H1 (cell line): ENCODE data around the gene SUSD6. TPM values are rescaled to one million over a fixed set of nuclear protein-coding genes. Genes with fewer than 3 reads are reported as not detected.
A peak's percentile ranks its signal among the peaks of the same experiment; 100 is the strongest.

Experiments used
- CTCF ChIA-PET: fragments of 300-600 bp; sonication (Branson Sonifier 250); formaldehyde crosslinking; loops from one replicate; lab custom pipeline; 2021; ENCODE audit not compliant: partially characterized antibody; lab: Charles Lee
- POLR2A ChIA-PET: fragments of 300-600 bp; sonication (Branson Sonifier 250); formaldehyde crosslinking; loops from one replicate; lab custom pipeline; 2021; ENCODE audit warnings: inconsistent platforms; ENCODE audit not compliant: partially characterized antibody; lab: Charles Lee
- DNase-seq, 2 experiments: peaks; one replicate each; pipeline versions ENCODE4 v3.0.0 to v3.0.0-alpha.2; 2010 to 2022; ENCODE audit warnings: low spot score in 2 of 2, low read depth in 1 of 2, mixed read lengths in 1 of 2
- FAIRE-seq: peaks from 2 replicates; lab custom pipeline; 2011; peaks lifted over from hg19 to GRCh38; lab: Jason Lieb, UNC
- H2AFZ ChIP-seq: 2 replicates; pipeline ENCODE4 v1.8.1; 2012; ENCODE audit warnings: low read length, inconsistent platforms
- H2AK5ac ChIP-seq: 2 replicates; pipeline ENCODE4 v1.6.1; 2013; ENCODE audit warnings: low read depth, low read length
- H2BK120ac ChIP-seq: replicated peaks from 2 replicates; pipeline ENCODE3; 2013; ENCODE audit warnings: low read depth, low read length, inconsistent platforms
- H2BK12ac ChIP-seq: 2 replicates; pipeline ENCODE4 v1.6.1; 2013; ENCODE audit warnings: low read depth, low read length
- H2BK15ac ChIP-seq: 2 replicates; pipeline ENCODE4 v1.6.1; 2013; ENCODE audit warnings: low read length
- H2BK20ac ChIP-seq: 2 replicates; pipeline ENCODE4 v1.6.1; 2013; ENCODE audit warnings: low read length
- H2BK5ac ChIP-seq: 2 replicates; pipeline ENCODE4 v1.6.1; 2013; ENCODE audit warnings: low read depth, low read length
- H3K14ac ChIP-seq: 2 replicates; pipeline ENCODE4 v1.6.1; 2013; ENCODE audit warnings: inconsistent platforms; ENCODE audit not compliant: insufficient read length
- H3K18ac ChIP-seq: 2 replicates; pipeline ENCODE4 v1.6.1; 2013; ENCODE audit warnings: low read length; ENCODE audit errors: extremely low read depth
- H3K23ac ChIP-seq: 2 replicates; pipeline ENCODE4 v1.6.1; 2013; ENCODE audit warnings: inconsistent platforms; ENCODE audit not compliant: insufficient read length
- H3K23me2 ChIP-seq: 2 replicates; pipeline ENCODE4 v1.6.1; 2013; ENCODE audit warnings: low read depth, low read length
- H3K27ac ChIP-seq: 2 replicates; pipeline ENCODE4 v1.6.1; 2011; ENCODE audit warnings: low read depth, low read length, inconsistent platforms
- H3K27me3 ChIP-seq, 4 experiments: replicated peaks in 1 of 4; 1 replicate in 1 of 4; 2 replicates in 3 of 4; pipeline versions ENCODE4 v1.6.1 to v1.8.1; 2011 to 2013; ENCODE audit warnings: low read length in 3 of 4, mild to moderate bottlenecking in 3 of 4, inconsistent platforms in 2 of 4, mixed read lengths in 2 of 4, moderate library complexity in 1 of 4; ENCODE audit not compliant: control insufficient read depth in 3 of 4, insufficient read depth in 3 of 4; ENCODE audit errors: extremely low read depth in 1 of 4
- H3K36me3 ChIP-seq, 4 experiments: 2 replicates each; pipeline versions ENCODE4 v1.6.1 to v1.8.1; 2011 to 2013; ENCODE audit warnings: mild to moderate bottlenecking in 4 of 4, low read length in 3 of 4, moderate library complexity in 2 of 4, control low read depth in 1 of 4, inconsistent platforms in 1 of 4; ENCODE audit not compliant: insufficient read depth in 4 of 4, control insufficient read depth in 2 of 4
- H3K4ac ChIP-seq: replicated peaks from 2 replicates; pipeline ENCODE3; 2013; ENCODE audit warnings: low read length, low read depth, mixed read lengths, inconsistent platforms; ENCODE audit not compliant: insufficient read length
- H3K4me1 ChIP-seq, 4 experiments: replicated peaks in 1 of 4; 1 replicate in 1 of 4; 2 replicates in 3 of 4; pipeline versions ENCODE4 v1.6.1 to v1.8.1; 2011 to 2013; ENCODE audit warnings: low read length in 3 of 4, inconsistent platforms in 2 of 4, mixed read lengths in 1 of 4; ENCODE audit not compliant: insufficient read depth in 4 of 4, control insufficient read depth in 3 of 4
- H3K4me2 ChIP-seq, 2 experiments: 2 replicates each; pipeline versions ENCODE4 v1.6.1 to v1.8.1; 2011 to 2013; ENCODE audit warnings: low read depth in 2 of 2, low read length in 2 of 2, control low read depth in 1 of 2, inconsistent platforms in 1 of 2, mild to moderate bottlenecking in 1 of 2; ENCODE audit not compliant: insufficient read depth in 1 of 2
- H3K4me3 ChIP-seq, 4 experiments: fragments of 200-600, 300-600 bp in 1 of 4; sonication (generic), shearing (Covaris generic), sonication (Bioruptor Twin) in 1 of 4; 2 replicates each; pipeline versions ENCODE4 v1.5.1 to v1.8.1; 2011 to 2016; ENCODE audit warnings: low read length in 4 of 4, low read depth in 3 of 4, control low read depth in 2 of 4, inconsistent platforms in 2 of 4, mild to moderate bottlenecking in 2 of 4, mixed read lengths in 1 of 4, moderate library complexity in 1 of 4; ENCODE audit not compliant: insufficient read depth in 2 of 4; ENCODE audit errors: extremely low read depth in 1 of 4
- H3K56ac ChIP-seq: replicated peaks from 2 replicates; pipeline ENCODE3; 2013; ENCODE audit warnings: low read depth, mild to moderate bottlenecking, mixed read lengths, low read length, inconsistent platforms; ENCODE audit not compliant: insufficient read length
- H3K79me1 ChIP-seq: 2 replicates; pipeline ENCODE4 v1.6.1; 2013; ENCODE audit warnings: low read depth, low read length, control low read depth
- H3K79me2 ChIP-seq, 2 experiments: 2 replicates each; pipeline versions ENCODE4 v1.6.1 to v1.8.1; 2012 to 2013; ENCODE audit warnings: low read length in 2 of 2, mild to moderate bottlenecking in 2 of 2, inconsistent platforms in 1 of 2; ENCODE audit not compliant: insufficient read depth in 2 of 2, control insufficient read depth in 1 of 2
- H3K9ac ChIP-seq, 4 experiments: replicated peaks in 1 of 4; 1 replicate in 1 of 4; 2 replicates in 3 of 4; pipeline versions ENCODE4 v1.6.1 to v1.8.1; 2011 to 2013; ENCODE audit warnings: low read depth in 3 of 4, low read length in 3 of 4, control low read depth in 2 of 4, mild to moderate bottlenecking in 2 of 4, moderate library complexity in 2 of 4, inconsistent platforms in 1 of 4; ENCODE audit errors: extremely low read depth in 1 of 4
- H3K9me3 ChIP-seq, 2 experiments: 2 replicates each; pipeline versions ENCODE4 v1.6.1 to v1.8.1; 2012 to 2013; ENCODE audit warnings: mild to moderate bottlenecking in 2 of 2, moderate library complexity in 2 of 2, control low read depth in 1 of 2, inconsistent platforms in 1 of 2, low read depth in 1 of 2, low read length in 1 of 2, mixed read lengths in 1 of 2; ENCODE audit not compliant: insufficient read depth in 2 of 2
- H4K20me1 ChIP-seq, 2 experiments: replicated peaks in 1 of 2; 2 replicates each; pipeline versions ENCODE3 to v1.8.1; 2011 to 2013; ENCODE audit warnings: inconsistent platforms in 2 of 2, low read length in 2 of 2, mild to moderate bottlenecking in 1 of 2; ENCODE audit not compliant: insufficient read depth in 2 of 2, control insufficient read depth in 1 of 2
- H4K5ac ChIP-seq: 2 replicates; pipeline ENCODE4 v1.6.1; 2013; ENCODE audit warnings: low read length, low read depth, mixed read lengths, inconsistent platforms; ENCODE audit not compliant: insufficient read length
- H4K8ac ChIP-seq: 2 replicates; pipeline ENCODE4 v1.8.0; 2013; ENCODE audit warnings: mild to moderate bottlenecking, moderate library complexity, low read length, inconsistent platforms; ENCODE audit not compliant: insufficient read depth; ENCODE audit errors: extremely low read depth
- H4K91ac ChIP-seq: replicated peaks from 2 replicates; pipeline ENCODE3; 2013; ENCODE audit warnings: low read length, mixed read lengths, inconsistent platforms; ENCODE audit not compliant: insufficient read length
- KDM5A ChIP-seq: fragments of 200-600 bp; IDR thresholded peaks from 2 replicates; pipeline ENCODE4 v1.7.1; 2012; ENCODE audit warnings: mild to moderate bottlenecking, low read length, inconsistent platforms, mixed read lengths
- WGBS, 2 experiments: shearing (Covaris generic) in 1 of 2; methylation state at CpG; one replicate each; pipeline versions ENCODE4 v1.1.6 to v1.1.7; 2013 to 2015; ENCODE audit warnings: low lambda C conversion rate in 2 of 2, mixed read lengths in 2 of 2, inconsistent platforms in 1 of 2, low coverage in 1 of 2, missing lambda C conversion rate in 1 of 2; ENCODE audit not compliant: insufficient replicate concordance in 2 of 2, insufficient coverage in 1 of 2, insufficient read length in 1 of 2; ENCODE audit errors: extremely low coverage in 1 of 2, missing lambda C conversion rate in 1 of 2; 5-methylcytosine and 5-hydroxymethylcytosine counted together
- polyA plus RNA-seq, 7 experiments: library from polyadenylated mRNA; depleted of rRNA in 3 of 7; stranded (reverse) in 5 of 7; unstranded in 2 of 7; fragments of >200 nt in 5 of 7; fragments of 200-250 nt in 2 of 7; gene quantifications; 1 replicate in 5 of 7; 2 replicates in 1 of 7; 4 replicates in 1 of 7; pipeline versions ENCODE4 v1.2.1 to v1.2.3, GENCODE V29; 2011 to 2013; ENCODE audit warnings: missing spikeins in 2 of 7, mixed read lengths in 2 of 7
- total RNA-seq: library from RNA; stranded (reverse); fragmentation: NEBNext Ultra II Directional; extraction: Animal tissue kit (Norgen Biotek cat#: 25700); gene quantifications from 2 replicates; pipeline ENCODE4 v1.2.1, GENCODE V29; 2021
- TF ChIP-seq, protein P1 (sequence below): IDR thresholded peaks from 2 replicates; pipeline ENCODE4 v1.6.1; 2012; ENCODE audit warnings: inconsistent platforms

SUSD6 gene
- total and polyA plus RNA-seq, 2 of the 8 experiments (the other 6 are each of a cell fraction or from before 2014, with no cell fraction given): 3.0 to 3.8 TPM

- Histone ChIP-seq H3K23ac (no peak overlapping the region), H2AK5ac (no peak overlapping the region), H3K4me3 (no peak overlapping the region), H3K36me3 (no peaks in the 10 kb centered on the region), H3K79me1 (0 out of 2 replicates have a peak, but pooled peaks cover 5% of the 10 kb centered on the region), H3K4me2 (peak overlapping the region in 1 of 2 experiments; percentile 50; a peak in 2 of 4 replicates), H4K20me1 (no peaks in the 10 kb centered on the region), H4K8ac (no peak overlapping the region), H3K4ac (no peak overlapping the region), H3K79me2 (no peaks in the 10 kb centered on the region), H3K27me3 (no peaks in the 10 kb centered on the region), H4K5ac (no peak overlapping the region), H2AFZ (no peak overlapping the region), H2BK15ac (no peak overlapping the region), H3K27ac (no peak overlapping the region), H2BK12ac (0 out of 2 replicates have a peak overlapping the region, but pooled peaks have one; percentile 23), H3K56ac (no peak overlapping the region), H4K91ac (peak overlapping the region; percentile 62), H2BK20ac (no peak overlapping the region; the same call in 1 of the 2 replicates), H2BK120ac (no peak overlapping the region), H2BK5ac (no peak overlapping the region; the same call in 1 of the 2 replicates), H3K14ac (no peak overlapping the region), H3K9me3 (no peaks in the 10 kb centered on the region), H3K9ac (no peak overlapping the region), H3K4me1 (peaks cover 13 to 19% (median 16%) of the 10 kb centered on the region in 4 experiments), H3K23me2 (no peaks in the 10 kb centered on the region), H3K18ac (no peak overlapping the region)
- TF ChIP-seq, protein P1, sequence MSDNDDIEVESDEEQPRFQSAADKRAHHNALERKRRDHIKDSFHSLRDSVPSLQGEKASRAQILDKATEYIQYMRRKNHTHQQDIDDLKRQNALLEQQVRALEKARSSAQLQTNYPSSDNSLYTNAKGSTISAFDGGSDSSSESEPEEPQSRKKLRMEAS: 0 out of 2 replicates have a peak, but pooled peaks have one; percentile 31
- TF ChIP-seq KDM5A: no peak
- FAIRE-seq (no peak), DNase-seq (no peak)
- ChIA-PET CTCF (interaction anchor here (0.9 to 1.5 kb wide), 4 partner anchors 11 to 74 kb away, joined by 3 to 4 read pairs (median 4); no protein-coding TSS in a partner anchor), POLR2A (interaction anchor here (0.8 to 1.2 kb wide), 4 partner anchors 9 to 110 kb away, joined by 3 to 4 read pairs (median 4); no protein-coding TSS in a partner anchor)
- WGBS, 2 experiments: 53% methylated on average over 9 of the region's 9 CpGs; no CpG with 5 or more reads in 1 of the 2 experiments
Measured at GRCh38 chr14:69657950-69658355, 46.6 kb downstream of the SUSD6 start.
